HG03066 (cell line): ENCODE measurements around the gene KIF26B.

Source experiments
- ATAC-seq: cut with Tn5 transposase; IDR thresholded peaks from one replicate; pipeline ENCODE4 v1.9.1; 2021; ENCODE audit warnings: low read depth; ENCODE audit not compliant: unreplicated experiment

KIF26B gene

GRCh38 chr1:245448975-245449431, 294.2 kb downstream of the KIF26B start:
- no peak for ATAC-seq

DNA sequence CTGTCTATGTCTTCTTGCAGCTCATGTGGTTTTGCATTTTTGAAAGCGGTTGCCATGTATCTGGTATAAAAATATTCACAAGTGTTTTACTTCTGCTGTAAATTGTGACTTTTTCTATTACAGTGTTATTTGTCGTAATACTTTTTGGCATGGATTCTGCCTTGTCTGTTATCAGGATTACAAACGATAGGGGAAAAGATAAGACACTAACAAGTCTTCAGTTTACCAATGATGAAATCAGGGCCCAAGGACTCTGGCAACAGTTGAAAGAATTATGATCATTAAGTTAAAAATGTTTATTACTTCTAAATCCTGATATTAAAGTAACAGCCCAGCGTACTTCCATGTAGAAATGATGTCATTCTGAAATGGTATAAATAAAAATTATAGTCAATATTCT, 298.8 kb downstream of the KIF26B start:
- ATAC-seq, result no peak

DNA sequence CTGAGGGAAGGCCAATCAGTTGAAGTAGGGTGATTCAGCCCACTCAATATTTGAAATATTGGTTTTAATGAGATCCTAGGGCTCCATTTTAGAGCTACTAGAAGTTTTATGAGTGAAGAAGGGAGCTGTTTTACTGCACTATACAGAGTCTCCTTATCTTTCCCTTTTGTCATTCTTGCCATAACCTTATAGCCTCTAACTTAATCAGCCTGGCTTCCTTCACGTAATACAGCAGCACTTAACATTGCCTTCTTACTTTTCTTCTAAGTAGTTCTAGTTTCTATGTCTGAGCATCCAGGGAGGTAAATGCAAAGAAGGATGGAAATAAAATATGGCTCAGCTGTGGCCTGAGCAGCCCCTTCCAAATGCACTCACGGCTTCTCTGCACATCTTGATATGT, 299.3 kb downstream of the KIF26B start:
- ATAC-seq, result no peak

DNA sequence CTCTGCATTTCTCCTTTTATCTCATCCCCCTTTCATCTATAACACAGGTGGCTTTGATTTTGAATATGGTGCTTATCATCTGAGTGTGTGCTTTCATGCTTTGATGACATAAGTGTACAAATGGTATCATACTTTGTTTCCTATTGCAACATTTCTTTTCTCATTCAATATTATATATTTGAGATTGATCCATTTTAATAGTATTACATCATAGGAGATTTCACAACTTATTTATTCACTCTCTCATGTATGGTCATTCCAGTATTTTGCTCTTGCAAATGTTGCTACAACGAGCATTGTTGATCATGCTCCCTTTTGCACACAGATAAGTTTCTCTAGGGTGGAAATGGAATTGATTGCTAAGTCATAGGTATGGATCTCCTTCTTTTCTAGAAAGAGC, 302.8 kb downstream of the KIF26B start:
- ATAC-seq, result no peak

GRCh38 chr1:245458234-245458633, 303.4 kb downstream of the KIF26B start:
- no peak for ATAC-seq

GRCh38 chr1:245458761-245459174, 304.0 kb downstream of the KIF26B start:
- no peak for ATAC-seq

GRCh38 chr1:245459621-245460020, 304.8 kb downstream of the KIF26B start:
- ATAC-seq, result no peak

- no peak for ATAC-seq
Observed at GRCh38 chr1:245461681-245462080, 306.9 kb downstream of the KIF26B start.

DNA sequence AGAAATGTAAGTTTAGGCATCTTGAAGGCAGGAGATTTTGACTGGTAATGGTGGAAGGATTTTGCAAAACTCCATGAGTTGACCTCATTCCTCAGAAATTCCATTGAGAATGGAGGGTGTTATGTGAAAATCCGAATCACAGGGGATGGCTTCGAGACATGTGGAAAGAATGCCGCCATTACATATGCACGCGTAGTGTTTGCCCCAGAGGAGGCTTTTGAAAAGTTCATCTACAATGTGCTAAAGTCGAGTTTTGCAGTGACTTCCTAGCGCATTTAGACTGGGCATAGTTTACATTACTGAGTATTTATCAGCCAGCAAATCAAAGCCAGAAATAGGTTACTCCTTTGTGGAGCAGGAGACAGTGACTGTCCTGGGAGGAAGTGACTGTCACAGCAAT, 307.4 kb downstream of the KIF26B start:
- ATAC-seq, result no peak

- ATAC-seq, result no peak
Observed at GRCh38 chr1:245463392-245464165, 308.8 kb downstream of the KIF26B start.

DNA sequence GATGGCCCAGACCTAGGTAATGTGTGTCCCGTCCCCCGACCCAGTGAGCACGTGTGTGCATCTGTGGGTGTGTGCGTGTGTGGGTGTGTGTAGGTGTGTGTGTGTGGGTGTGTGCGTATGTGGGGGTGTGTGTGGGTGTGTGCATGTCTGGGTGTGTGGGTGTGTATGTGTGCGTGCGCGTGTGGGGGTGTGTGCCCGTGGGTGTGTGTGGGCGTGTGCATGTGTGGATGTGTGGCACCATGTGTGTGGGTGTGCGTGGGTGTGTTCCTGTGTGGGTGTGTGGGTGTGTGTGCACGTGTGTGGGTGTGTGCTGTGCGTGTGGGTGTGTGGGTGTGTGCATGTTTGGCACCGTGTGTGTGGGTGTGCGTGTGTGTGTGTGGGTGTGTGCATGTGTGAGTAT, 309.5 kb downstream of the KIF26B start:
- ATAC-seq, result no peak

- ATAC-seq, result no peak
Observed at GRCh38 chr1:245465666-245466065, 310.9 kb downstream of the KIF26B start.

GRCh38 chr1:245466261-245466660, 311.5 kb downstream of the KIF26B start:
- no peak for ATAC-seq

DNA sequence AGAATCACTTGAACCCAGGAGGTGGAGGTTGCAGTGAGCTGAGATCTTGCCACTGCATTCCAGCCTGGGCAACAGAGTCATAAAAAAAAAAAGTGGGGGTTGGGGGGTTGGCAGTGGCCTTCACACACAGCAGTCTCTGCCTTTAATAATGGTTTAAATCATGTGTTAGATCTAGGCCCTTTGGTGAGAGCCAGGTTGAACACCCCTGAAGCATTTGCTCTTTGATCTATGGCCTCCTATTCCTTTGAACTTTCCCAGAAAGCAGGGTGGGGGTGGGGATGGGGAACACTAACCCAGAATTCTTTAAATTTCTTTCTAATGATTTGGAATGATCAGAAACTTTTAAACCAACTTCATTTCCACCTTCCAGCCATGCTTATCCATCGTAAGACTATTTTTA, 313.0 kb downstream of the KIF26B start:
- no peak for ATAC-seq

DNA sequence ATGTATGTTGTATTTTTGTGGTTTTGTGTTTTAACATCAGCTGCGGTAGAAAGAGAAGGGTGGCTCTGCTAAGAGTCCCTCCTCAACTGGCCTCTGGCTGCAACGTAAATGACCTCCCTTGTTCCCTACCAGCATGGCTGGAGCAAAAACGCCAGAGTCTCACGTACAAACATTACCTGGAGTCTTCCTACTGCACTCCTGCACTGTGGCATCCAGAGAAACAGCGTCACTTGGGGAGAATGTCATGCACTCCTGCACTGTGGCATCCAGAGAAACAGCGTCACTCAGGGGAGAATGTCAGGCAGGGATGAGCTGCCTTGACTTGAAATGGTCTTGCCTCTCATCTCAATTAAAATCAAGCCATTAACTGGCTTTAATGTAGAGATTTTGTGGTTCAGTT, 314.2 kb downstream of the KIF26B start:
- ATAC-seq, result no peak

DNA sequence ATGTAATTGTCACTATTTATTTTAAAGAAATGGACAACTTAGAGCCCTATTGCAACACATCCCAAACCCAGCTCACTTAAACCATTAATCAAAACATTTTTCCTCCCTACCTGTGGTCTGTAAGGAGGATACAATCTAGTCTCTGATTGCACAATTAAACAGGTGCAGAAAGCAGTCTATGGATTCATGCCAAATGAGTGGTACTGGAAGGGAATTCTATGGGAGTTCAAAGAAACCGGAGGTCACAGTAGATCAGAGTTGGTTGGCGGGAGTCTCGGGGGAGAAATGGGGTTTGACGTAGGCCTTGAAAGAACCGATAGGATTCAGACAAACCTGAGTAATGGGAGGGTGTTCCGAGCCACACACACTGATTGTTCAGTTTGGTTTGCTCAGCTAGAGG, 314.9 kb downstream of the KIF26B start:
- ATAC-seq, result no peak

GRCh38 chr1:245475126-245475525, 320.3 kb downstream of the KIF26B start:
- no peak for ATAC-seq

DNA sequence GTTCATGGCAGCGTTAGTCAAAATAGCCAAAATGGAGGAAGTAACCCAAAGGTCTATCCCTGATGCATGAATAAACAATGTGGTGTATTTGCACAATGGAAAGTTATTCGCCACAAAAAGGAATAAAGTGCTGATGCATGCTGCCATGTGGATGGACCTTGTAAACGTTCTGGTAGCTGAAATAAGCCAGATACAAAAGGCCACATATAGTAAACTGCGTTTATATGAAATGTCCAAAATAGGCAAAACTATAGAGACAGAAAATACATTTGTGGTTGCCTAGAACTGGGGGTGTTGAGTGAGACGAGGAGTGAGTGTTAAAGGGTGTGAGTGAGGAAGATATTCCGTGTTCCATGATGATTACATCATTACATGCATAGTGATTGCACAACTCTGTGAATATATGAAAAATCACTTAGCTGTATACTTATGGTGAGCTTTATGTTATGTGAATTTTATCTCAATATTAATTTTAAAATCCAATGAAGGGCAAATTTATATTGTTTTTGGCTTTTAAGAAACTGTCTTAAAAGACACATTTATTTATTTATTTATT, 321.3 kb downstream of the KIF26B start:
- no peak for ATAC-seq

DNA sequence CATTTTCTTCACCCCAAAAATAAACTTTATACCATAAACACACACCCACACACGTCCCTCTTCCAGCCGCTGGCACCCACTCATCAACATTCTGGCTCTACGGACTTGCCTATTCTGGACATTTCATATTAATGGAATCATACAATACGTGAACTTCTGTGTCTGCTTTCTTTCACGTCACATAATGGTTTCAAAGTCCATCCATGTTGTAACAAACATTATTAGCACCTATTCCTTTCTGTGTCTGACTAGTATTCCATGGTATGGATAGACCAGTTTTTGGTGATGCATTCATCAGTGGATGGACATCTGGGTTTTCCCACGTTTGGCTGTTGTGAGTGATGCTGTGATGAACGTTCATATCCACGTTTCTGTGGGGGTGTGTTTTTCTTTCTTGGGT, 323.2 kb downstream of the KIF26B start:
- no peak for ATAC-seq

GRCh38 chr1:245480393-245481120, 325.8 kb downstream of the KIF26B start:
- no peak for ATAC-seq

DNA sequence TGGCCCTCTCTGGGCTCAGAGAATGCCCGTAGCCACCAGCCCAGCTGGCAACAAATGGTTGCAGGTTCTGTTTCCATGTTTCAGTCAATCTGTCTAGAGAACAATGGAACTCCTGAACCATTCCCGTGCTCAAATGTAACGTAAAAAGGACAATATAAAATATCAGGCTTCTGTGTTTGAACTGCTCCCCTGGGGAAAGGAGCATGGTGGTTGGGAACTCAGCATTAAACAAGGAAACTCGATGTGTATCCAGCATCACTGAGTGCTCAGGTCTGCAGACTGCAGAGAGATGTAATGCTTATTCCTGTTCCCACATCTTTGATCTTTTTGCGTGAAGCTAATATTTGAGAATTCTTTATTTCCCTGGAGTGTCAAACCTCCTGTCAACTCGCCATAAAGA, 326.5 kb downstream of the KIF26B start:
- ATAC-seq, result no peak

DNA sequence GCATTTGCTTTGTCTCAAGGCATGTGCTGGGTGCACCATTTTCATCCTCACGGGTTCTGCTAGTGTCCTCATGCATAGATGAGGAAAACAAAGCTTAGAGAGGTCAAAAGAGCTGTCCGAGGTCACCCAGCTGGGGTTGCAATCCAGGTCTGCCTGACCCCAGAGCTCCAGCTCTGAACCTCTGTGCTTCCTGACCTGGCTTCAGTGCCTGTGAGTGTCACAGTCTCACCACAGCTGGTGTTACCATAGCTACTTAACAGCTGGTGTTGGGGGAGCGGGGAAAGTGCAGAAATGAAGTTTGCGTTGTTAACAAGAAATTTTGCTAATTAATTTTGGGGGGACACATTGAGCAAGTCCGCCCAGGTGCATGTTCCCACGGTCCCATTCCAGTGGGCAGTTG, 328.5 kb downstream of the KIF26B start:
- ATAC-seq, result no peak
